Keratinocyte (primary cell): ENCODE data around the gene POLR2B.

ENCODE experiments used
- CTCF ChIP-seq, 3 experiments: IDR thresholded peaks in 1 of 3; conservative IDR thresholded peaks in 1 of 3; optimal IDR thresholded peaks in 1 of 3; 2 replicates in 2 of 3; 3 replicates in 1 of 3; pipeline versions ENCODE3 to v1.5.1; 2011; ENCODE audit warnings: low read length in 3 of 3, mild to moderate bottlenecking in 3 of 3, moderate library complexity in 2 of 3, control low read depth in 1 of 3, inconsistent platforms in 1 of 3; ENCODE audit not compliant: insufficient read depth in 2 of 3; ENCODE audit errors: extremely low read depth in 1 of 3
- EZH2 ChIP-seq: IDR thresholded peaks from one replicate; pipeline ENCODE4 v1.6.1; 2012; ENCODE audit warnings: inconsistent platforms, mild to moderate bottlenecking, low read length, moderate library complexity

- TF ChIP-seq CTCF (optimal IDR thresholded peaks at IDR 0.05 in 1 of 3, IDR thresholded peaks at IDR 0.05 in 1 of 3, conservative IDR thresholded peaks at IDR 0.05 in 1 of 3; ENCODE audit: extremely low read depth in 1 of 3, insufficient read depth in 2 of 3, low read length in 3 of 3) = no peak
- TF ChIP-seq EZH2 = no peak
Observed at GRCh38 chr4:57051524-57051923, 72.8 kb downstream of the POLR2B start.
